IMR-90 (cell line): ENCODE measurements around the gene BEX1.
"Not testable (repeated sequence)": the region's sequence is repeated elsewhere in the genome, so short reads cannot be mapped to it uniquely, and the experiment has no call there.

Source experiments
- BHLHE40 ChIP-seq: fragments of 150-350 bp; IDR thresholded peaks from 2 replicates; pipeline ENCODE4 v1.6.1; 2016; ENCODE audit warnings: mild to moderate bottlenecking, low read depth, low read length
- CHD1 ChIP-seq: IDR thresholded peaks from 2 replicates; pipeline ENCODE4 v1.6.1; 2012; ENCODE audit warnings: low read depth, low read length, improper control_type of control experiment
- ELK1 ChIP-seq: fragments of 150-350 bp; IDR thresholded peaks from 2 replicates; pipeline ENCODE4 v1.6.1; 2016; ENCODE audit warnings: low read depth, mild to moderate bottlenecking, low read length, moderate library complexity, borderline replicate concordance
- FOS ChIP-seq: fragments of 150-350 bp; IDR thresholded peaks from 2 replicates; pipeline ENCODE4 v1.6.1; 2016; ENCODE audit warnings: low read depth, low read length
- MAFK ChIP-seq: IDR thresholded peaks from 2 replicates; pipeline ENCODE4 v1.6.1; 2012; ENCODE audit warnings: low read depth, low read length, improper control_type of control experiment
- MAZ ChIP-seq: IDR thresholded peaks from 2 replicates; pipeline ENCODE4 v1.6.1; 2012; ENCODE audit warnings: low read depth, mild to moderate bottlenecking, low read length, improper control_type of control experiment, moderate library complexity, borderline replicate concordance
- NFE2L2 ChIP-seq: fragments of 150-350 bp; IDR thresholded peaks from 2 replicates; pipeline ENCODE4 v1.6.1; 2016; ENCODE audit warnings: low read depth, mild to moderate bottlenecking, low read length
- POLR2A ChIP-seq: IDR thresholded peaks from 2 replicates; pipeline ENCODE4 v1.6.1; 2012; ENCODE audit warnings: mild to moderate bottlenecking, low read depth, low read length
- RAD21 ChIP-seq: IDR thresholded peaks from 2 replicates; pipeline ENCODE4 v1.6.1; 2012; ENCODE audit warnings: low read length, improper control_type of control experiment
- RCOR1 ChIP-seq: IDR thresholded peaks from 2 replicates; pipeline ENCODE4 v1.6.1; 2012; ENCODE audit warnings: mild to moderate bottlenecking, low read length, improper control_type of control experiment; ENCODE audit not compliant: insufficient replicate concordance
- RFX5 ChIP-seq: IDR thresholded peaks from 2 replicates; pipeline ENCODE4 v1.8.0; 2012; ENCODE audit warnings: low read depth, mild to moderate bottlenecking, low read length, moderate library complexity
- SMC3 ChIP-seq: fragments of 150-350 bp; IDR thresholded peaks from 2 replicates; pipeline ENCODE4 v1.6.1; 2016; ENCODE audit warnings: low read depth, mild to moderate bottlenecking, antibody characterized with exemption, low read length, moderate library complexity
- TF ChIP-seq, protein P1 (sequence below): conservative IDR thresholded peaks from 2 replicates; pipeline ENCODE4 v1.5.1; 2012; ENCODE audit warnings: mild to moderate bottlenecking, low read depth, low read length, improper control_type of control experiment
- TF ChIP-seq, protein P2 (sequence below): fragments of 150-350 bp; IDR thresholded peaks from 2 replicates; pipeline ENCODE4 v1.6.1; 2017; ENCODE audit warnings: mild to moderate bottlenecking, antibody characterized with exemption, low read length, low read depth

DNA sequence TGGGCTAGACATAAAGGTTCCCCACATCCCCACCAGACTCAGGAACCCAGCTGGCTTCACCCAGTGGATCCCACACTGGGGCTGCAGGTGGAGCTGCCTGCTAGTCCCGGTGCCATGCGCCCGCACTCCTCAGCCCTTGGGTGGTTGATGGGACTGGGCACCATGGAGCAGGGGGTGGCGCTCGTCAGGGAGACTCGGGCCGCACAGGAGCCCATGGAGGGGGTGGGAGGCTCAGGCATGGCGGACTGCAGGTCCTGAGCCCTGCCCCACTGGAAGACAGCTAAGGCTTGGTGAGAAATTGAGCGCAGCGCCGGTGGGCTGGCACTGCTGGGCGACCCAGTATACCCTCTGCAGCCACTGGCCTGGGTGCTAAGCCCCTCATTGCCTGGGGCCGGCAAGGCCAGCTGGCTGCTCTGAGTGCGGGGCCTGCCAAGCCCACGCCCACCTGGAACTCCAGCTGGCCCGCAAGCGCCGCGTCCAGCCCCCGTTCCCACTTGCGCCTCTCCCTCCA lies 43.3 kb upstream of the BEX1 start:
- TF ChIP-seq POLR2A, NFE2L2, ELK1, RAD21, SMC3, RFX5, MAFK, CHD1, MAZ, RCOR1, BHLHE40, FOS: not testable (repeated sequence)
- TF ChIP-seq, protein P1, sequence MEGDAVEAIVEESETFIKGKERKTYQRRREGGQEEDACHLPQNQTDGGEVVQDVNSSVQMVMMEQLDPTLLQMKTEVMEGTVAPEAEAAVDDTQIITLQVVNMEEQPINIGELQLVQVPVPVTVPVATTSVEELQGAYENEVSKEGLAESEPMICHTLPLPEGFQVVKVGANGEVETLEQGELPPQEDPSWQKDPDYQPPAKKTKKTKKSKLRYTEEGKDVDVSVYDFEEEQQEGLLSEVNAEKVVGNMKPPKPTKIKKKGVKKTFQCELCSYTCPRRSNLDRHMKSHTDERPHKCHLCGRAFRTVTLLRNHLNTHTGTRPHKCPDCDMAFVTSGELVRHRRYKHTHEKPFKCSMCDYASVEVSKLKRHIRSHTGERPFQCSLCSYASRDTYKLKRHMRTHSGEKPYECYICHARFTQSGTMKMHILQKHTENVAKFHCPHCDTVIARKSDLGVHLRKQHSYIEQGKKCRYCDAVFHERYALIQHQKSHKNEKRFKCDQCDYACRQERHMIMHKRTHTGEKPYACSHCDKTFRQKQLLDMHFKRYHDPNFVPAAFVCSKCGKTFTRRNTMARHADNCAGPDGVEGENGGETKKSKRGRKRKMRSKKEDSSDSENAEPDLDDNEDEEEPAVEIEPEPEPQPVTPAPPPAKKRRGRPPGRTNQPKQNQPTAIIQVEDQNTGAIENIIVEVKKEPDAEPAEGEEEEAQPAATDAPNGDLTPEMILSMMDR: not testable (repeated sequence)
- TF ChIP-seq, protein P2, sequence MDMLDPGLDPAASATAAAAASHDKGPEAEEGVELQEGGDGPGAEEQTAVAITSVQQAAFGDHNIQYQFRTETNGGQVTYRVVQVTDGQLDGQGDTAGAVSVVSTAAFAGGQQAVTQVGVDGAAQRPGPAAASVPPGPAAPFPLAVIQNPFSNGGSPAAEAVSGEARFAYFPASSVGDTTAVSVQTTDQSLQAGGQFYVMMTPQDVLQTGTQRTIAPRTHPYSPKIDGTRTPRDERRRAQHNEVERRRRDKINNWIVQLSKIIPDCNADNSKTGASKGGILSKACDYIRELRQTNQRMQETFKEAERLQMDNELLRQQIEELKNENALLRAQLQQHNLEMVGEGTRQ: not testable (repeated sequence)
